Measurements from ENCODE around the gene EXOC7. TPM values are rescaled to one million over a fixed set of nuclear protein-coding genes. Genes with fewer than 3 reads are reported as not detected.

Gene EXOC7
- total RNA-seq, 1 experiment from 2014 or later: 114 TPM

DNA sequence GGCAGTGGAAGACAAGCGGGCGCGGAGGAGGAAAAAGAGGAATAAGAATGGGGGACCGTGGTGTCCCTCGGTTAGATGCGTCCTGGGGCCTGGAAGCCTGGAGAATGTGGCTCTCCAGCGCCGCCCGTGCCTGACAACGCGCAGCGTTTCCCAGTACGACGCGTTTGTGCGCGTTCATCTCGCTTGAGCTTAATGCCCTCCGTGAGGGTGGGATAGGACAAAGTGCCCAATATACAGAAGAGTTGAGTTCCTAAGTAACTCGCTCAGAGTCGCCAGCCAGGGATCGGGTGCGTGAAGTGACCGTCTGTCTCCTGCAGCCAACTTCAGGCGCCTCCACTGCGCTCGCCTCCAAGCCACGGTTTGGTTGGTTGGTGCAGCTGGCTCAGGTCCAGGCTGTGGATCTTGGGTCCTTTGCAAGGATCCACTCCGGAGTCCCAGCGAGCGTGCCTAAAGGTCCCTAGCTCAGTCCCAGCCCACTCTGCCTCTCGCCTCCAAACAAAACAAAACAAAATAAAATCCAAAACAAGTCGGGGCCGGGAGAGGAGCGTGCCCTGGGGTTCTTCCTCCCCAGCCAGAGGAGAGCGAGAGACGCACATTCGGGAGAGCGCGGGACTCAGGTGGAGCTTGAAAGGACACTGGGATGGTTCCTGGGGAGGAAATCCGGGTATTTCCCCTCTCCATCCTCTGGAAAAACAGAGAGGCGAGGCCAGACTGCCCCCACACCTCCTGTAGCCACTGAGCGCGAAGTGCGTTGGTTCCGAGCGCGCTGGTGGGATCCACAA lies 28.0 kb downstream of the EXOC7 start:
- Histone ChIP-seq H3K27ac (ENCODE audit: low read depth, low read length) (no peak overlapping the region), H3K79me2 (ENCODE audit: insufficient read depth, low read length) (peaks cover 23% of the 10 kb centered on the region), H3K4me2 (ENCODE audit: low read length) (no peak overlapping the region), H3K9me2 (ENCODE audit: insufficient read depth) (no peaks in the 10 kb centered on the region), H2AFZ (ENCODE audit: low read depth, low read length, poor library complexity, severe bottlenecking) (no peak overlapping the region), H3K9me3 (ENCODE audit: control insufficient read depth in 1 of 2, insufficient read depth in 1 of 2, low read depth in 1 of 2, low read length in 2 of 2) (no peaks in the 10 kb centered on the region), H3K9ac (ENCODE audit: low read length) (no peak overlapping the region), H3K4me3 (replicated peaks in 1 of 2; ENCODE audit: low read depth in 1 of 2, low read length in 2 of 2) (no peak overlapping the region), H3K27me3 (ENCODE audit: insufficient read depth, low read length) (peaks cover 8% of the 10 kb centered on the region; the same call in 1 of the 2 replicates), H3K36me3 (ENCODE audit: control insufficient read depth in 1 of 2, insufficient read depth in 2 of 2, low read length in 2 of 2) (no peaks in the 10 kb centered on the region), H3K4me1 (ENCODE audit: control insufficient read depth in 1 of 2, insufficient read depth in 2 of 2, low read length in 2 of 2) (peaks cover 11 to 18% of the 10 kb centered on the region in 2 experiments), H4K20me1 (ENCODE audit: insufficient read depth) (no peaks in the 10 kb centered on the region; the same call in 1 of the 2 replicates)
- ATAC-seq (no peak), DNase-seq (ENCODE audit: low read depth, low spot score) (no peak)
- BruUV-seq (replicated peaks): no TSS peak
- intact Hi-C loops (cut with micrococcal nuclease): no loop called here
- TF ChIP-seq SP1 (IDR thresholded peaks at IDR 0.05; ENCODE audit: low read depth) (no peak), ELF1 (IDR thresholded peaks at IDR 0.05; ENCODE audit: borderline replicate concordance, low read depth) (no peak), EZH2phosphoT487 (IDR thresholded peaks at IDR 0.05; ENCODE audit: borderline replicate concordance) (no peak), POLR2A (IDR thresholded peaks at IDR 0.05; ENCODE audit: borderline replicate concordance, extremely low read depth, insufficient read depth, insufficient read length) (no peak), SIN3A (IDR thresholded peaks at IDR 0.05; ENCODE audit: low read depth) (no peak), ZFX (IDR thresholded peaks at IDR 0.05) (no peak), EZH2 (IDR thresholded peaks at IDR 0.05) (no peak), SRF (IDR thresholded peaks at IDR 0.05; ENCODE audit: low read depth) (no peak), TCF7L2 (IDR thresholded peaks at IDR 0.05; ENCODE audit: borderline replicate concordance, extremely low read depth, insufficient read depth, insufficient read length) (no peak), EGR1 (IDR thresholded peaks at IDR 0.05; ENCODE audit: low read depth) (no peak), CEBPB (IDR thresholded peaks at IDR 0.05; ENCODE audit: low read depth) (no peak), JUND (IDR thresholded peaks at IDR 0.05) (no peak), POLR2AphosphoS5 (IDR thresholded peaks at IDR 0.05; ENCODE audit: low read depth, low read length) (no peak), FOSL1 (IDR thresholded peaks at IDR 0.05; ENCODE audit: low read depth) (no peak), ZNF274 (IDR thresholded peaks at IDR 0.05; ENCODE audit: low read depth, low read length) (no peak), YY1 (IDR thresholded peaks at IDR 0.05; ENCODE audit: extremely low read depth, insufficient replicate concordance, low read depth, low read length) (no peak)
- TF ChIP-seq, protein P1, sequence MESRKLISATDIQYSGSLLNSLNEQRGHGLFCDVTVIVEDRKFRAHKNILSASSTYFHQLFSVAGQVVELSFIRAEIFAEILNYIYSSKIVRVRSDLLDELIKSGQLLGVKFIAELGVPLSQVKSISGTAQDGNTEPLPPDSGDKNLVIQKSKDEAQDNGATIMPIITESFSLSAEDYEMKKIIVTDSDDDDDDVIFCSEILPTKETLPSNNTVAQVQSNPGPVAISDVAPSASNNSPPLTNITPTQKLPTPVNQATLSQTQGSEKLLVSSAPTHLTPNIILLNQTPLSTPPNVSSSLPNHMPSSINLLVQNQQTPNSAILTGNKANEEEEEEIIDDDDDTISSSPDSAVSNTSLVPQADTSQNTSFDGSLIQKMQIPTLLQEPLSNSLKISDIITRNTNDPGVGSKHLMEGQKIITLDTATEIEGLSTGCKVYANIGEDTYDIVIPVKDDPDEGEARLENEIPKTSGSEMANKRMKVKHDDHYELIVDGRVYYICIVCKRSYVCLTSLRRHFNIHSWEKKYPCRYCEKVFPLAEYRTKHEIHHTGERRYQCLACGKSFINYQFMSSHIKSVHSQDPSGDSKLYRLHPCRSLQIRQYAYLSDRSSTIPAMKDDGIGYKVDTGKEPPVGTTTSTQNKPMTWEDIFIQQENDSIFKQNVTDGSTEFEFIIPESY (IDR thresholded peaks at IDR 0.05; ENCODE audit: extremely low read depth, insufficient replicate concordance, low read length): no peak
- TF ChIP-seq, protein P2, sequence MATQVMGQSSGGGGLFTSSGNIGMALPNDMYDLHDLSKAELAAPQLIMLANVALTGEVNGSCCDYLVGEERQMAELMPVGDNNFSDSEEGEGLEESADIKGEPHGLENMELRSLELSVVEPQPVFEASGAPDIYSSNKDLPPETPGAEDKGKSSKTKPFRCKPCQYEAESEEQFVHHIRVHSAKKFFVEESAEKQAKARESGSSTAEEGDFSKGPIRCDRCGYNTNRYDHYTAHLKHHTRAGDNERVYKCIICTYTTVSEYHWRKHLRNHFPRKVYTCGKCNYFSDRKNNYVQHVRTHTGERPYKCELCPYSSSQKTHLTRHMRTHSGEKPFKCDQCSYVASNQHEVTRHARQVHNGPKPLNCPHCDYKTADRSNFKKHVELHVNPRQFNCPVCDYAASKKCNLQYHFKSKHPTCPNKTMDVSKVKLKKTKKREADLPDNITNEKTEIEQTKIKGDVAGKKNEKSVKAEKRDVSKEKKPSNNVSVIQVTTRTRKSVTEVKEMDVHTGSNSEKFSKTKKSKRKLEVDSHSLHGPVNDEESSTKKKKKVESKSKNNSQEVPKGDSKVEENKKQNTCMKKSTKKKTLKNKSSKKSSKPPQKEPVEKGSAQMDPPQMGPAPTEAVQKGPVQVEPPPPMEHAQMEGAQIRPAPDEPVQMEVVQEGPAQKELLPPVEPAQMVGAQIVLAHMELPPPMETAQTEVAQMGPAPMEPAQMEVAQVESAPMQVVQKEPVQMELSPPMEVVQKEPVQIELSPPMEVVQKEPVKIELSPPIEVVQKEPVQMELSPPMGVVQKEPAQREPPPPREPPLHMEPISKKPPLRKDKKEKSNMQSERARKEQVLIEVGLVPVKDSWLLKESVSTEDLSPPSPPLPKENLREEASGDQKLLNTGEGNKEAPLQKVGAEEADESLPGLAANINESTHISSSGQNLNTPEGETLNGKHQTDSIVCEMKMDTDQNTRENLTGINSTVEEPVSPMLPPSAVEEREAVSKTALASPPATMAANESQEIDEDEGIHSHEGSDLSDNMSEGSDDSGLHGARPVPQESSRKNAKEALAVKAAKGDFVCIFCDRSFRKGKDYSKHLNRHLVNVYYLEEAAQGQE (IDR thresholded peaks at IDR 0.05; ENCODE audit: low read depth): no peak
- TF ChIP-seq, protein P3, sequence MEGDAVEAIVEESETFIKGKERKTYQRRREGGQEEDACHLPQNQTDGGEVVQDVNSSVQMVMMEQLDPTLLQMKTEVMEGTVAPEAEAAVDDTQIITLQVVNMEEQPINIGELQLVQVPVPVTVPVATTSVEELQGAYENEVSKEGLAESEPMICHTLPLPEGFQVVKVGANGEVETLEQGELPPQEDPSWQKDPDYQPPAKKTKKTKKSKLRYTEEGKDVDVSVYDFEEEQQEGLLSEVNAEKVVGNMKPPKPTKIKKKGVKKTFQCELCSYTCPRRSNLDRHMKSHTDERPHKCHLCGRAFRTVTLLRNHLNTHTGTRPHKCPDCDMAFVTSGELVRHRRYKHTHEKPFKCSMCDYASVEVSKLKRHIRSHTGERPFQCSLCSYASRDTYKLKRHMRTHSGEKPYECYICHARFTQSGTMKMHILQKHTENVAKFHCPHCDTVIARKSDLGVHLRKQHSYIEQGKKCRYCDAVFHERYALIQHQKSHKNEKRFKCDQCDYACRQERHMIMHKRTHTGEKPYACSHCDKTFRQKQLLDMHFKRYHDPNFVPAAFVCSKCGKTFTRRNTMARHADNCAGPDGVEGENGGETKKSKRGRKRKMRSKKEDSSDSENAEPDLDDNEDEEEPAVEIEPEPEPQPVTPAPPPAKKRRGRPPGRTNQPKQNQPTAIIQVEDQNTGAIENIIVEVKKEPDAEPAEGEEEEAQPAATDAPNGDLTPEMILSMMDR (IDR thresholded peaks at IDR 0.05 in 2 of 3, conservative IDR thresholded peaks at IDR 0.05 in 1 of 3; ENCODE audit: borderline replicate concordance in 1 of 3, insufficient read depth in 1 of 3, low read depth in 2 of 3, low read length in 2 of 3): no peak
- POLR2A ChIA-PET: no interaction called here
- RAD21 ChIA-PET (ENCODE audit: low non-redundant PET in 1 of 2, low total read pairs in 2 of 2, uncharacterized antibody in 2 of 2, unreplicated experiment in 2 of 2): no interaction called here
- CTCF ChIA-PET: no interaction called here
